GM19099 (cell line): ENCODE data around the gene TRIAP1.

Experiments
- POLR2A ChIP-seq: IDR thresholded peaks from 3 replicates; pipeline ENCODE4 v1.6.1; 2011; ENCODE audit warnings: low read depth; ENCODE audit not compliant: insufficient read length; ENCODE audit errors: extremely low read depth

Gene TRIAP1

DNA sequence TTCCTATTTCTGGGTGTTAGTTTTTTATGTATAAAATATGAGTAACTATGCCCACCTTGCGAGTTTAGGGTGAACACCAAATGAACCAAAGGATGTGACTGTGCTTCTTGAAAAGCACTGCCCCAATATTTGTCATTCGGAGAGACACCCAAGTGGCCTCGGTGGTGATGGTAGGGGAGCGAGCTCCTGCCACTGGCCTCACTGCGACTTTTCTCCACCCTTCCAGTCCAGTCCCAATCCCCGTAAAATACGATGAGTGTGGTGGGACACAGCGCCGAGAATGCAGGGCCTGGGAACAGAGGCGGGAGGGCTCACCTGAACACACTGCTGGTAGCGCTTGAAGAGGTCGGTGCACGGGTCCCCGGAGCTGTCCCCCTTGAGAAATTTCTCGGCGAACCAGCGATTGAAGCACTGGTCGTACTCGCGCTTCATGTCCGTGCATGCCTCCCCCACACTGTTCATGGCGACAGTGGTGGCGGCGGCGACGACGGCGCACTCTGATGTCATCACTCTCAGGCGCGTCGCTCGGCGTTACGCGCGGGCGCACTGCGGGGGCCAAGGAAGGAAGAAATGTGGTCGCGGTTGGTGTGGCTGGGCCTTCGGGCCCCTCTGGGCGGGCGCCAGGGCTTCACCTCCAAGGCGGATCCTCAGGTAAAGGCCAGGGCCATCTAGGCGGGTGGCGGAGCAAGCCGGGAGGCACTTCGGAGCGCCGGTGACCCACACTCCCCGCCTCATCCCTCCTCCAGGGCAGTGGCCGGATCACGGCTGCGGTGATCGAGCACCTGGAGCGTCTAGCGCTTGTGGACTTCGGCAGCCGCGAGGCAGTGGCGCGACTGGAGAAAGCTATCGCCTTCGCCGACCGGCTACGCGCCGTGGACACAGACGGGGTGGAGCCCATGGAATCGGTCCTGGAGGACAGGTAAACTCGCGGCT lies at the start of gene TRIAP1, which contains the start of gene GATC:
TSS of gene TRIAP1 (minus strand) at position 474 of the 933 bp plus-strand sequence. CDS start at position 462, 12 bp downstream.
TSS of gene GATC (plus strand) at position 534 of the 933 bp plus-strand sequence. CDS start at position 571, 37 bp downstream.
- TF ChIP-seq POLR2A, result peak; percentile 95

GRCh38 chr12:120495186-120495730 lies 49.1 kb upstream of the TRIAP1 start:
- no peak for TF ChIP-seq POLR2A

GRCh38 chr12:120490833-120491512 lies 44.8 kb upstream of the TRIAP1 start:
- TF ChIP-seq POLR2A, result no peak

GRCh38 chr12:120490325-120490724 lies 44.1 kb upstream of the TRIAP1 start:
- no peak for TF ChIP-seq POLR2A

- TF ChIP-seq POLR2A, result no peak
Measured at GRCh38 chr12:120489018-120489417, 42.8 kb upstream of the TRIAP1 start.

DNA sequence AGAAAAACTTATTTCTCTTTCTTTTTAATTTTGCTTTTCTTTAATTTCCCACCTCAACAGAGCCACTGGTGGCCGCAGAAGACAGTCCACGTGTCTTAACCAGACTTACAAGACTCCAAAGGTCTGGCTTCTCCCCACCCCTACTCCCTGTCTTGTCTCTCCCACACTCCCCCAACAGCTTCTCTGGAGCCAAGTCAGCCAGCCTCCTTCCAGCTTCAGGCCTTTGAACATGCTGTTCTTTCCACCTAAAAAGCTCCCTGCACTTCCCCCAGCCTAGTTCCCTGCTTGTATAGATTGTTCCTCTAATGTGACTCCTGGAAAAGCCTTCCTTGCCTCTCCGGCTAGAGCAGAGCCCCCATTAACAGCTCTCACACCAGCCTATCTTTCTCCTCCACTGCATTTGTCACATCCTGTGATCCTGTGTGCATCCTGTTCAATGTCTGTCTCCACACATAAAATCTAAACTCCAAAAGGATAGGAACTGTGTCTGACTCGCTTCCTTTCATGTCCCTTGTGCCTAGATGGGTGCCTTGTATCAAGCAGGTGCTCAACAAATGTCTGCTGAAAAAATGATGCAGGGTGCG lies 42.0 kb upstream of the TRIAP1 start:
- TF ChIP-seq POLR2A, result no peak

- no peak for TF ChIP-seq POLR2A
Measured at GRCh38 chr12:120485961-120486881, 40.0 kb upstream of the TRIAP1 start.

DNA sequence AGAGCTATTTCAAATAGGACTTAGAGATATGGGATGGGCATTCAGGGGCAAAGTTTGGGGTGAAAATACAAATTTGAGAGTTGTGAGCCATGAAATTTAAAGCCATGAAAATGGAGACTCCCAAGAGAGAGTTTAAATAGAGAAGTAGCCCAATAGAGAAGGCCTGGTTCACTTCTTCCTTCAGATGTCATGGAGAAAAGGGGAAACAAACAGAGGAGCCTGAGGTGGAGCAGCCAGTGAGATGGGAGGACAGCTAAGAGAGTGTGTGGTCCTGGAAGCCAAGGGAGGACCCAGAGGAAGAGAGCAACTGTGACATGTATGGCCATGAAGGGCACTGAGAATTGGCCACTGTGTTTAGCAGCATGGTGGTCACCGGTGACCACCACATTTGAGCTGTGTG lies 37.4 kb upstream of the TRIAP1 start:
- no peak for TF ChIP-seq POLR2A

DNA sequence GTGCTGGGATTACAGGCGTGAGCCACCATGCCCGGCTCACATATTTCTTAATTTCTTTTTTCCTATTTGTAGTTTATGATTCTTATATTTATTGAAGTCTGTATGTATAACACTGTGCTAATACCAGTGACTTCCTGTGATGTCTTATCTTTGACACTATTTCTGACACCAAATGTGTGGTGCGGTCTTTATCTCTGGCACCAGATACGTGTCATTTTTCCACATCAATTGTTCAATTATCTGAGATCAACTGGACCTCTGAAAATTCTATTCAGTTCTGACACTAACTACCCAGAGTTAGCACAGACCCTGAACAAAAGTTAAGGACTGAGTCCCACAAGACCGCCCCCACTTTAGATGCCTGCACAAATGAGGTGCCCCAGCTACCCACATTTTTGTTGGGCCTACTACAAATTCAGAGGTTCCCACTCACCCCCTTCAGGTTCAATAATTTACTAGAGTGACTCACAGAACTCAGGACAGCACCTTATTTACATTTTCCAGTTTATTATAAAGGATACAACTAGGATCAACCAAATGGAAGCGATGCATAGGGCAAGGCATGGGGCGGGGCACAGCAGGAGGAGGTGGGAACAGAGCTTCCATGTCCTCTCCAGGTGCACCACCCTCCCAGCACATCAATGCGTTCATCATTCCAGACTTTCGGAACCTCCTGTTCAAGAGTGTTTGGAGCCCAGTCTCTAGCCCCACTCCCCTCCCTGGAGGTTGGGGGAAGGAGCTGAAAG lies 35.0 kb upstream of the TRIAP1 start:
- TF ChIP-seq POLR2A, result no peak

DNA sequence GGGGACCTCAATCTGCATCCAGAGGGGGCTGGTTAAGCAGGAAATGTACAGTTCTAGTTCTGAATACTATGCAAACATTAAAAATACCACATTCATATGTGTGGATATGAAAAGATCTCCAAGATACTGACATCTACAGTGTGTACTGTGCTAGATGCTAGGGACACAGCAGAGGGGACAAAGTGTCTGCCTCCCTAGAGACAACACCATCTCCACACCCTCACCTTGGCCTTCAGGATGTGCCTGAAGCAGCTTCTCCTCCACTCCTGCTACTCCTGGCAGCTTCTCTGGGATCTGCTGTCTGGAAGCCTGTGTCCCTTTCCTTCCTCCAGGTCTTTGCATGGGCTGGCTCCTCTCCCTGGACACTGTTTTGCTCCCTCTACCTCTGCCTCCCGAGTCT lies 34.0 kb upstream of the TRIAP1 start:
- no peak for TF ChIP-seq POLR2A

GRCh38 chr12:120479458-120479857 lies 33.3 kb upstream of the TRIAP1 start:
- TF ChIP-seq POLR2A, result no peak

DNA sequence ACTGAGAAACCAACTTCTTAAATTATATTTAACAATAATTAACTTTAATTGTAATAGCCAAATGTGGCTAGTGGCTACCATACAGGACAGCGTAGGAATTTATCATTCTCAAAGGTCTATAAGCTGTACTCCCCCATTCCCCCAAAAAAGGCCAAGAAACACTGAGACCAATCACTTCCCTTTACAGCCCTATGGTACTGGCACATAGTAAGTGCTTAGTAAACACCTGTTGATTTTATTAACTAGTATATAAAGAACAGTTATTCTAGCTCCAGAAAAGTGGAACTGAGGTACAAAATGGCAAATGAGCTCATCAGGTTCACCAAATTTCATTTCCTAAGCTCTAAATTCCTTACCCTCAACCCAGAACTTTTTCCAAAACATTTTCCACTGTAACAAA lies 29.5 kb upstream of the TRIAP1 start:
- no peak for TF ChIP-seq POLR2A

- no peak for TF ChIP-seq POLR2A
Measured at GRCh38 chr12:120474616-120474960, 28.4 kb upstream of the TRIAP1 start.
